T-cell (primary cell): ENCODE measurements around the gene GDF7. TPM values are rescaled to one million over a fixed set of nuclear protein-coding genes. Genes with fewer than 3 reads are reported as not detected.
"Not testable (repeated sequence)": the region's sequence is repeated elsewhere in the genome, so short reads cannot be mapped to it uniquely, and the experiment has no call there.

ENCODE experiments used
- ATAC-seq, 4 experiments: fragments of 200-7000 bp in 3 of 4; fragments of 150-1000 bp in 1 of 4; cut with Tn5 transposase; replicated peaks in 1 of 4; 1 replicate in 3 of 4; 2 replicates in 1 of 4; pipeline ENCODE4 v1.10.0; 2021; ENCODE audit warnings: moderate library complexity in 3 of 4, mild to moderate bottlenecking in 2 of 4, moderate number of reproducible peaks in 1 of 4
- CTCF ChIA-PET, 2 donors: fragments of 300-600 bp; sonication (Branson Sonifier 250); formaldehyde crosslinking; loops; one replicate each; lab custom pipeline; 2022; ENCODE audit warnings: antibody characterized with exemption in 2 of 2; lab: Charles Lee
- POLR2A ChIA-PET, 2 donors: fragments of 300-600 bp; sonication (Branson Sonifier 250); formaldehyde crosslinking; loops; one replicate each; lab custom pipeline; 2022; ENCODE audit warnings: antibody characterized with exemption in 2 of 2; lab: Charles Lee
- DNase-seq, 35 experiments: peaks; one replicate each; pipeline versions ENCODE4 v3.0.0 to v3.0.0-alpha.2; 2013 to 2023
- H3K27ac ChIP-seq: one replicate; pipeline ENCODE4 v1.5.1; 2013; ENCODE audit warnings: low read length
- H3K27me3 ChIP-seq, 2 experiments: replicated peaks in 1 of 2; 1 replicate in 1 of 2; 2 replicates in 1 of 2; pipeline versions ENCODE4 v1.6.1 to v1.7.0; 2013; ENCODE audit warnings: low read length in 1 of 2, mixed read lengths in 1 of 2; ENCODE audit not compliant: control insufficient read depth in 2 of 2, insufficient read depth in 2 of 2; ENCODE audit errors: extremely low read depth in 1 of 2
- H3K36me3 ChIP-seq, 2 donors: 1 replicate in 1 of 2; 2 replicates in 1 of 2; pipeline versions ENCODE4 v1.6.1 to v1.7.0; 2013; ENCODE audit warnings: low read length in 1 of 2; ENCODE audit not compliant: control insufficient read depth in 2 of 2, insufficient read depth in 1 of 2; ENCODE audit errors: extremely low read depth in 1 of 2
- H3K4me1 ChIP-seq, 2 experiments: 1 replicate in 1 of 2; 2 replicates in 1 of 2; pipeline versions ENCODE4 v1.6.1 to v1.7.0; 2013; ENCODE audit warnings: low read length in 2 of 2, mixed read lengths in 1 of 2; ENCODE audit not compliant: insufficient read depth in 2 of 2, control insufficient read depth in 1 of 2; ENCODE audit errors: extremely low read depth in 1 of 2
- H3K4me3 ChIP-seq, 2 donors: 1 replicate in 1 of 2; 2 replicates in 1 of 2; pipeline versions ENCODE4 v1.5.1 to v1.7.0; 2013; ENCODE audit warnings: mild to moderate bottlenecking in 2 of 2, low read length in 1 of 2, moderate library complexity in 1 of 2; ENCODE audit not compliant: control insufficient read depth in 1 of 2; ENCODE audit errors: extremely low read depth in 1 of 2
- H3K9me3 ChIP-seq: 2 replicates; pipeline ENCODE4 v1.7.0; 2013
- H3K27ac Mint-ChIP-seq, 2 donors: one replicate each; pipeline ENCODE4 v1.8.0; 2020 to 2021; ENCODE audit warnings: mild to moderate bottlenecking in 2 of 2, mixed read lengths in 2 of 2
- H3K27me3 Mint-ChIP-seq, 2 donors: one replicate each; pipeline ENCODE4 v1.8.0; 2021 to 2022; ENCODE audit warnings: mixed read lengths in 2 of 2
- H3K36me3 Mint-ChIP-seq: one replicate; pipeline ENCODE4 v1.8.0; 2021; ENCODE audit warnings: mixed read lengths
- H3K4me1 Mint-ChIP-seq, 3 donors: one replicate each; pipeline ENCODE4 v1.8.0; 2020 to 2022; ENCODE audit warnings: mixed read lengths in 3 of 3, mild to moderate bottlenecking in 1 of 3
- H3K4me3 Mint-ChIP-seq, 3 donors: one replicate each; pipeline ENCODE4 v1.8.0; 2020 to 2022; ENCODE audit warnings: mild to moderate bottlenecking in 3 of 3, mixed read lengths in 3 of 3, moderate library complexity in 3 of 3
- H3K9me3 Mint-ChIP-seq, 3 donors: one replicate each; pipeline ENCODE4 v1.8.0; 2020 to 2022; ENCODE audit warnings: mixed read lengths in 3 of 3
- WGBS: methylation state at CpG from one replicate; pipeline ENCODE4 v1.1.5; 2013; ENCODE audit warnings: missing lambda C conversion rate; ENCODE audit not compliant: insufficient coverage; 5-methylcytosine and 5-hydroxymethylcytosine counted together
- total RNA-seq, 35 experiments: library from RNA in 6 of 35; stranded (reverse) in 6 of 35; fragments of 120-200 nt in 1 of 35; gene quantifications; one replicate each; pipeline versions ENCODE4 v1.2.1 to v1.2.4 and lab custom pipeline; 2013 to 2026

GDF7 gene
- total RNA-seq, 5 donors from 2014 or later (not counting 1 experiment from before 2014, with no cell fraction given), result 0.10 to 0.51 (median 0.16) TPM

- Mint-ChIP-seq H3K9me3 (no peaks in the 10 kb centered on the region), H3K4me1 (peaks cover 0 to 12% (median 3%) of the 10 kb centered on the region in 3 donors), H3K4me3 (no peak overlapping the region), H3K27ac (no peak overlapping the region), H3K36me3 (peaks cover 34% of the 10 kb centered on the region), H3K27me3 (no peaks in the 10 kb centered on the region)
- DNase-seq (no peak), ATAC-seq (no peak)
- Histone ChIP-seq H3K4me1 (no peaks in the 10 kb centered on the region), H3K9me3 (no peaks in the 10 kb centered on the region), H3K36me3 (peaks cover 0 to 4% of the 10 kb centered on the region in 2 donors), H3K27ac (no peak overlapping the region), H3K4me3 (no peak overlapping the region), H3K27me3 (no peaks in the 10 kb centered on the region)
- 90% methylated on average over 1 of the region's 3 CpGs for WGBS
- POLR2A ChIA-PET, result no interaction called here
- CTCF ChIA-PET, result interaction anchor here in 1 of 2 donors (0.6 kb wide), 2 partner anchors 252 to 395 kb away, joined by 3 to 5 read pairs; no protein-coding TSS in a partner anchor
Measured at GRCh38 chr2:20706786-20707185, 39.8 kb downstream of the GDF7 start.

GRCh38 chr2:20707601-20708000 lies 40.7 kb downstream of the GDF7 start:
- peaks cover 0 to 4% of the 10 kb centered on the region in 2 donors for H3K36me3 ChIP-seq
- H3K4me1 ChIP-seq, result no peaks in the 10 kb centered on the region
- no peaks in the 10 kb centered on the region for H3K9me3 ChIP-seq
- Mint-ChIP-seq H3K27ac (no peak overlapping the region), H3K4me1 (peaks cover 1 to 12% (median 3%) of the 10 kb centered on the region in 3 donors), H3K9me3 (no peaks in the 10 kb centered on the region), H3K36me3 (peaks cover 34% of the 10 kb centered on the region), H3K4me3 (no peak overlapping the region), H3K27me3 (no peaks in the 10 kb centered on the region)
- CTCF ChIA-PET, result no interaction called here
- no peak for DNase-seq
- H3K27me3 ChIP-seq, result no peaks in the 10 kb centered on the region
- POLR2A ChIA-PET, result interaction anchor here in 1 of 2 donors (0.6 kb wide), 1 partner anchor 8 kb away, joined by 3 read pairs; no protein-coding TSS in a partner anchor
- H3K4me3 ChIP-seq, result no peak overlapping the region
- no peak for ATAC-seq
- 100% methylated on average over 2 of the region's 4 CpGs for WGBS
- no peak overlapping the region for H3K27ac ChIP-seq

GRCh38 chr2:20711641-20712040 lies 44.7 kb downstream of the GDF7 start:
- Mint-ChIP-seq H3K4me1 (peaks cover 8 to 27% (median 14%) of the 10 kb centered on the region in 3 donors), H3K36me3 (peaks cover 52% of the 10 kb centered on the region)
- H3K9me3 Mint-ChIP-seq, ATAC-seq, DNase-seq, H3K27ac ChIP-seq, H3K27ac Mint-ChIP-seq, POLR2A ChIA-PET, H3K27me3 ChIP-seq, H3K9me3 ChIP-seq, H3K36me3 ChIP-seq, CTCF ChIA-PET, H3K4me3 ChIP-seq, H3K4me3 Mint-ChIP-seq, H3K4me1 ChIP-seq, H3K27me3 Mint-ChIP-seq: not testable (repeated sequence)
- 99% methylated on average over 6 of the region's 7 CpGs for WGBS

- H3K9me3 ChIP-seq, DNase-seq, H3K27me3 ChIP-seq, H3K27ac ChIP-seq, H3K27me3 Mint-ChIP-seq, H3K4me3 Mint-ChIP-seq, H3K4me3 ChIP-seq, H3K4me1 ChIP-seq, H3K36me3 ChIP-seq, H3K27ac Mint-ChIP-seq, POLR2A ChIA-PET, H3K9me3 Mint-ChIP-seq, ATAC-seq: not testable (repeated sequence)
- CTCF ChIA-PET, result interaction anchor here in 1 of 2 donors (0.6 kb wide), 1 partner anchor 314 kb away, joined by 3 read pairs; no protein-coding TSS in a partner anchor
- WGBS, result 92% methylated on average over 2 of the region's 3 CpGs
- Mint-ChIP-seq H3K36me3 (peaks cover 68% of the 10 kb centered on the region), H3K4me1 (peaks cover 8 to 20% (median 14%) of the 10 kb centered on the region in 3 donors)
Measured at GRCh38 chr2:20713585-20713984, 46.6 kb downstream of the GDF7 start.

- H3K4me3 ChIP-seq, ATAC-seq, H3K27ac ChIP-seq, H3K27ac Mint-ChIP-seq, H3K4me3 Mint-ChIP-seq, CTCF ChIA-PET, POLR2A ChIA-PET, H3K4me1 ChIP-seq, H3K9me3 ChIP-seq, H3K36me3 ChIP-seq, H3K27me3 ChIP-seq, DNase-seq, H3K27me3 Mint-ChIP-seq: not testable (repeated sequence)
- no CpG with 5 or more reads among the region's 2 CpGs for WGBS
- Mint-ChIP-seq H3K9me3 (peaks cover 0 to 16% (median 12%) of the 10 kb centered on the region in 3 donors), H3K36me3 (peaks cover 74% of the 10 kb centered on the region), H3K4me1 (peaks cover 8 to 20% (median 14%) of the 10 kb centered on the region in 3 donors)
Measured at GRCh38 chr2:20714412-20714811, 47.5 kb downstream of the GDF7 start.

GRCh38 chr2:20716164-20716563 lies 49.2 kb downstream of the GDF7 start:
- CTCF ChIA-PET, H3K27me3 ChIP-seq, H3K27ac ChIP-seq, H3K27ac Mint-ChIP-seq, H3K4me3 ChIP-seq, H3K36me3 ChIP-seq, POLR2A ChIA-PET, H3K9me3 ChIP-seq, DNase-seq, ATAC-seq, H3K4me3 Mint-ChIP-seq, H3K27me3 Mint-ChIP-seq, H3K4me1 ChIP-seq: not testable (repeated sequence)
- no CpG with 5 or more reads among the region's 3 CpGs for WGBS
- Mint-ChIP-seq H3K4me1 (peaks cover 14 to 15% (median 15%) of the 10 kb centered on the region in 3 donors), H3K36me3 (peaks cover 82% of the 10 kb centered on the region), H3K9me3 (peaks cover 3 to 27% (median 16%) of the 10 kb centered on the region in 3 donors)
